Neural crest cell (in vitro differentiated cells): Measurements from ENCODE around the gene DLG1. TPM values are rescaled to one million over a fixed set of nuclear protein-coding genes. Genes with fewer than 3 reads are reported as not detected.
A peak's percentile ranks its signal among the peaks of the same experiment; 100 is the strongest.

ENCODE experiments used
- DNase-seq: peaks from one replicate; pipeline ENCODE4 v3.0.0; 2021; ENCODE audit warnings: low read depth, mixed read lengths, low spot score
- H3K27ac Mint-ChIP-seq: one replicate; pipeline ENCODE4 v1.8.0; 2021; ENCODE audit warnings: mild to moderate bottlenecking, mixed read lengths; ENCODE audit not compliant: unreplicated experiment
- H3K27me3 Mint-ChIP-seq: 2 replicates; pipeline ENCODE4 v1.8.0; 2021; ENCODE audit warnings: low read depth, mild to moderate bottlenecking, mixed read lengths
- H3K36me3 Mint-ChIP-seq: 2 replicates; pipeline ENCODE4 v1.8.0; 2021; ENCODE audit warnings: low read depth, mild to moderate bottlenecking, mixed read lengths
- H3K4me1 Mint-ChIP-seq: 2 replicates; pipeline ENCODE4 v1.8.0; 2021; ENCODE audit warnings: mixed read lengths
- H3K4me3 Mint-ChIP-seq: one replicate; pipeline ENCODE4 v1.8.0; 2021; ENCODE audit warnings: mild to moderate bottlenecking, mixed read lengths
- H3K9me3 Mint-ChIP-seq: 2 replicates; pipeline ENCODE4 v1.8.0; 2021; ENCODE audit warnings: mixed read lengths
- CTCF ChIP-seq: fragments of 200-600 bp; sonication (generic); conservative IDR thresholded peaks from 2 replicates; pipeline ENCODE4 v1.5.0; 2021; ENCODE audit warnings: antibody characterized with exemption, mild to moderate bottlenecking
- total RNA-seq: library from RNA; stranded (reverse); gene quantifications from 2 replicates; pipeline ENCODE4 v1.2.1, GENCODE V29; 2021

DLG1 gene
- total RNA-seq, 1 donor from 2014 or later: 95.5 TPM

GRCh38 chr3:197337214-197337613, 38.8 kb upstream of the DLG1 start:
- H3K9me3 Mint-ChIP-seq: no peaks in the 10 kb centered on the region
- H3K4me1 Mint-ChIP-seq: peaks cover 35% of the 10 kb centered on the region
- no peak for TF ChIP-seq CTCF
- no peak overlapping the region for H3K27ac Mint-ChIP-seq
- DNase-seq: no peak
- no peaks in the 10 kb centered on the region for H3K36me3 Mint-ChIP-seq
- no peak overlapping the region for H3K4me3 Mint-ChIP-seq
- no peaks in the 10 kb centered on the region for H3K27me3 Mint-ChIP-seq

DNA sequence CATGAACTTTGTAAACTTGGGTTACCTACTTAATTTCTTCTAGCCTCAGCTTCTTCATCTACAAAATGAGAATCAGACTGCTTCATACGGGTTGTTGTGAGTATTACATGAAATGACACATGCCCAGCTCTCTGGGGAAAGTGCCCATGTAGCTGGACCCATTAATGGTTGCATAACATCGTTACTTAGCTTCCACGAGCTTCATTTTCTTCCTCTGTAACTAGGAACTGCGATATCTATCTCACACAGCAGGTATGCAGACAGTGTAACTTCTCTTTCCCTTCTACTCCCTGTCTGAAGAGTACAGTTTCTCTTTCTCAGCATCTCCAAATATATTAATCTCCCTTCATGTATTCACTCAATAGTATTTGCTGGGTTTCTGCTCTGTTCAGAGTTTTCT, 37.9 kb upstream of the DLG1 start:
- Mint-ChIP-seq H3K9me3 (peaks cover 2% of the 10 kb centered on the region), H3K4me3 (no peak overlapping the region), H3K4me1 (peaks cover 36% of the 10 kb centered on the region), H3K36me3 (no peaks in the 10 kb centered on the region), H3K27me3 (no peaks in the 10 kb centered on the region), H3K27ac (no peak overlapping the region)
- no peak for TF ChIP-seq CTCF
- no peak for DNase-seq

- H3K36me3 Mint-ChIP-seq: no peaks in the 10 kb centered on the region
- no peak for TF ChIP-seq CTCF
- peaks cover 2% of the 10 kb centered on the region for H3K9me3 Mint-ChIP-seq
- peaks cover 35% of the 10 kb centered on the region for H3K4me1 Mint-ChIP-seq
- DNase-seq: no peak
- no peak overlapping the region for H3K4me3 Mint-ChIP-seq
- no peaks in the 10 kb centered on the region for H3K27me3 Mint-ChIP-seq
- H3K27ac Mint-ChIP-seq: peak overlapping the region; percentile 8
These were observed 37.2 kb upstream of the DLG1 start for GRCh38 chr3:197335428-197336132.

DNA sequence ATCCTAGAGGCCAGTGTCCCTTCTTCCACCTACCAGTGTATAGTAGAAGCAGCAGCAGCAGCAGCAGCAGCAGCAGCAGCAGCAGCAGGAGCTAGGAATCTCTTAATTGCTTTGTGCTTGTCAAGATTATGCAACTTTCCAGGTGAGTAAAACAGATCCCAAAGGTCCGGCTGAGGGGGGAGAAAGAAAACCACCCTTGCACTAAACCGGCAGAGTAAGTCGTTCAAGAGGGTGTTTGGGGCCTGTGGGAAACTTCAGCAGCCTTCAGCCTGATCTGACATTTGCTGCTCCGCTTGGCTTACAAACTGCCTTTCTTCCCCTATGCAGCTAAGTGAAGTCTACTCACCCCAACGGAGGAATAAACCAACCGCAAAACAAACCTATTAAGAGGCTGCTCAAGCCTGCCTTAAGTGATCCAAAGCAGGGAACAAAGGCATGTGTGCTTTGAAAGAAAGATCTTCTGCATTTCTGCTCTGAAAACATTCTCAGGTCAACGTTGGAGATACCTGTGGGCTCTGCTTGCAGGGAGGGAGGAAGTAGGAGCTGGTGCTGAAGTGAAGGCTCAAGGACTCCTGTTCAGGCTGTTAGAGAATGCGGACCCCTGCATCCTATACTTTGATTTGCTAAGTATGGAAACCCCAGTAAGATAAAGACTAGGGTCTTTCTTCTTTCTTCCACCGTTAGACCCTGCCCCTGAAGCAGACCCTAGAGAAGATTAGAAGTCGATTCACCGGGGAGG, 35.7 kb upstream of the DLG1 start:
- Mint-ChIP-seq H3K4me1 (peaks cover 36% of the 10 kb centered on the region), H3K27ac (no peak overlapping the region), H3K36me3 (no peaks in the 10 kb centered on the region), H3K27me3 (no peaks in the 10 kb centered on the region), H3K4me3 (no peak overlapping the region), H3K9me3 (peaks cover 2% of the 10 kb centered on the region)
- no peak for TF ChIP-seq CTCF
- DNase-seq: no peak

GRCh38 chr3:197331131-197331530, 32.7 kb upstream of the DLG1 start:
- no peaks in the 10 kb centered on the region for H3K27me3 Mint-ChIP-seq
- no peak for DNase-seq
- no peaks in the 10 kb centered on the region for H3K36me3 Mint-ChIP-seq
- peaks cover 33% of the 10 kb centered on the region for H3K4me1 Mint-ChIP-seq
- H3K4me3 Mint-ChIP-seq: no peak overlapping the region
- peaks cover 2% of the 10 kb centered on the region for H3K9me3 Mint-ChIP-seq
- H3K27ac Mint-ChIP-seq: peak overlapping the region; percentile 59
- no peak for TF ChIP-seq CTCF
